H1 (cell line): ENCODE results near the gene PEX5L.

Source experiments
- BRCA1 ChIP-seq: IDR thresholded peaks from 2 replicates; pipeline ENCODE4 v1.6.1; 2012; ENCODE audit warnings: low read depth, low read length, improper control_type of control experiment
- EGR1 ChIP-seq: IDR thresholded peaks from 2 replicates; pipeline ENCODE4 v1.6.1; 2011; ENCODE audit warnings: low read depth, low read length, borderline replicate concordance
- SP1 ChIP-seq: IDR thresholded peaks from 2 replicates; pipeline ENCODE4 v1.6.1; 2011; ENCODE audit warnings: low read depth, low read length

DNA sequence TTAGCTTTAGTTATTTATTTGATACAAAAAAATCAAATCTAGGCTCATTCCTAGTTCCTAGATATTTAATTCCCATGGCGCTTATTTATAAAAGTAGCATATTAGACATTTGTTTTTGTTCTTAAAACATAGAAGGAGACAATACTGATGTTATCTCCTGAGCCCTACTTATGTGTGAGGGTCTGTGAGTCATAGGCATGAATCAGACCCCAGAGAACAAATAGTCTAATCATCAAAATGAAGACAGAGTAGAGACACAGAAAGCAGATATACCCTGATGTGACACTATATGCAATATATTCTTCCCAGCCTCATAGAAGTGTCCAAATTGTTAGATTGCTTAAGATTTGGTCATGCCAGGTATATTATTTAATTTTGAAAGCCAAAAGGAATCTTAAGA, 44.9 kb downstream of the PEX5L start:
- TF ChIP-seq SP1 (no peak), EGR1 (no peak), BRCA1 (no peak)
